Right renal pelvis (tissue), 4 donors: ENCODE data around the gene SERTAD2. TPM values are rescaled to one million over a fixed set of nuclear protein-coding genes. Genes with fewer than 3 reads are reported as not detected.

Experiments used
- DNase-seq, 4 donors: peaks; one replicate each; pipeline ENCODE4 v3.0.0-alpha.2; 2013; ENCODE audit warnings: low read depth in 4 of 4, low spot score in 3 of 4, missing footprints in 1 of 4
- polyA plus RNA-seq, 4 donors: library from polyadenylated mRNA; unstranded; fragments of 120-200 nt; gene quantifications; one replicate each; pipeline ENCODE4 v1.2.1, GENCODE V29; 2013; ENCODE audit not compliant: insufficient read length in 4 of 4

SERTAD2 gene
- polyA plus RNA-seq, 4 donors, result 23.4 to 29.5 (median 26.7) TPM

DNA sequence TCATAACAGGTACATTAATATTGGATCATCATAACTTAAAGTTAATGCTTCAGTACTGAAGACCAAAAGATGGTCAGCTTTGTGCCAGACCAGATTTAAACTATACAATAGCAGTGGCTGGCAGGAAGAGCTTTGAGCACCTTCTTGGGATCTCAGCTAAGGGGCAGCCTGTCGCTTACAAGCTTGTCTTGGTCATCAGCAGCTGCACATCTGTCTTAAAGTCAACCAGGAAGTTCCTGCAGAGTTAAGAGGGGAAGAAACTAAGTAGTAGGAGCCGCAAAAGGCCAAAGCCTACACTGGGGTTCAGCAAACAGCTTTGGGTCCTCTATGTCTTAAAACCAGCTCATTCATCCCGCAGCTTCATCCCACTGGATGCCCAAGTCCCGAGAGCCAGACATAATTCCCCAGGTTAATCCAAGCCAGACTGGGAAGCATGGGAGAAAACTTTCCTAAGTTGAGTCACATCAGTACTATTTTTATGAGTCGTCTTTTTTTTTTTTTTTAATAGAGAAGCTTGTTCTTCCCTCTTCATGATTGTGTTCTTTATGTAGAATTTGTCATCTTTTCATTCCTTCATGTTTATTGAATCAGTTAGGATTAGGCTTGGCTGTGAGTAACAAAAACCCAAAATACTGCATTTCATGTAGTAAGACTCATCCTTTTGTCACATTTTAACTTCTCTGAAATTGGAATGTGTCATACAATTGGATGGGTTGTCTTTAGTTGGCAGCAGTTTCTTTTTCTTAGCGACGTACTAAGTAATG, 59.3 kb downstream of the SERTAD2 start:
- no peak for DNase-seq

- no peak for DNase-seq
These were observed 60.6 kb downstream of the SERTAD2 start for GRCh38 chr2:64593035-64593655.

DNA sequence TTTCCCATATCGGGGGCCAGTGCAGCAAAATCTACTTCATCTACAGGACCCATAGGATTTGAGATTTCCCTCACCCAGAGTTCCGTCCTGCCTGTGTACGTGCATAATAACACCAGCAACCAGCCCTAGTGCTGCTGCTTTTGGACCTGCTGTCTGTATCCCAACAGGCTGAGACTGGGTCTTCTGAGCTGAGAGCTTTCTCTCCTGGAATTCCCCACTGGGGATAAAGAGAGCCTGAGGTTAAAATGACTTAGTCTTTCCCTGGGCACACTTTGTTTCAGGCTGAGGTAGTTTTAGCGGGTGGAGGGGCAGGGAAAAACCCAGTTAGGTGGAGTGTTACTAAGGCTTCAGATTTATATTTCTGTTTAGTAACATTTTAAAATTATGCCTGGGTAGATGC, 62.5 kb downstream of the SERTAD2 start:
- no peak for DNase-seq

DNA sequence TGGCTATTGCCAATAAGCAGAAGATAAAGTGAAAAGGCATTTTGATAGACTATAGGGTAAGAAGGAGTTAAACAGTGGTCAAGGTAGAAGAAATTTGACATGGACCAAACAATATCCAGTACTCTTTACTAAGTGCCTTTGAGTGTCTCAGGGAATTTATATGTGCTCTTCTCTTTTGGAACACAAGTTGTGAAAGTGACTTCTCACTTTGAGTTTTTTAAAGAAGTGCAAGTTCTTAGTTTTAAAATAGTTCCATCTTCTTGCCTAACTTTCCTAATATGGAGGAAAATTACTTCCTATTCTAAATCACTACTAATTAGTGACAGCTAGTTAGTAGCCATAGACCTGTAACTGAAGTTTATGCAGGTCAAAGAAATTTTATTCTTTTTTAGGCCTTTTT, 66.2 kb downstream of the SERTAD2 start:
- no peak for DNase-seq

GRCh38 chr2:64586883-64587481, 66.7 kb downstream of the SERTAD2 start:
- DNase-seq, result no peak

GRCh38 chr2:64586054-64586453, 67.7 kb downstream of the SERTAD2 start:
- DNase-seq, result no peak

- no peak for DNase-seq
These were observed 70.9 kb downstream of the SERTAD2 start for GRCh38 chr2:64582774-64583340.

- DNase-seq, result no peak
These were observed 71.8 kb downstream of the SERTAD2 start for GRCh38 chr2:64581777-64582539.

Other genes starting within 250 kb of the SERTAD2 start
- gene LGALSL, start 199.8 kb downstream of the SERTAD2 start, polyA plus RNA-seq, result 10 to 100 TPM; 33.0 to 49.3 (median 42.7) TPM
- gene AFTPH, start 129.6 kb downstream of the SERTAD2 start, polyA plus RNA-seq, result 10 to 100 TPM; 63.1 to 78.0 (median 71.8) TPM